ENCODE data around the gene IMPDH2. TPM values are rescaled to one million over a fixed set of nuclear protein-coding genes. Genes with fewer than 3 reads are reported as not detected.

IMPDH2 gene
- 305 and 426 TPM in 2 replicates for total RNA-seq (2014; rRNA removed; shearing (Covaris generic))

GRCh38 chr3:49028673-49029562, at the start of gene IMPDH2:
Gene IMPDH2, minus strand, starts transcription at chr3:49029398. Its CDS starts 48 bp downstream, at chr3:49029350.
- DNase-seq (ENCODE audit: low read depth): peak; percentile 90

- no peak for DNase-seq (ENCODE audit: low read depth)
These were observed 47.4 kb upstream of the IMPDH2 start for GRCh38 chr3:49076646-49077045.

- no peak for DNase-seq (ENCODE audit: low read depth)
These were observed 46.9 kb upstream of the IMPDH2 start for GRCh38 chr3:49076116-49076515.

GRCh38 chr3:49058011-49058410, 28.8 kb upstream of the IMPDH2 start:
- no peak for DNase-seq (ENCODE audit: low read depth)

GRCh38 chr3:49057268-49057667, 28.1 kb upstream of the IMPDH2 start:
- DNase-seq (ENCODE audit: low read depth): no peak

GRCh38 chr3:49054344-49054862, 25.2 kb upstream of the IMPDH2 start:
- no peak for DNase-seq (ENCODE audit: low read depth)

- DNase-seq (ENCODE audit: low read depth): no peak
These were observed 24.3 kb upstream of the IMPDH2 start for GRCh38 chr3:49053543-49053942.

GRCh38 chr3:49035281-49035680, 6.1 kb upstream of the IMPDH2 start:
- no peak for DNase-seq (ENCODE audit: low read depth)

- no peak for DNase-seq (ENCODE audit: low read depth)
These were observed 5.5 kb upstream of the IMPDH2 start for GRCh38 chr3:49034650-49035049.

- DNase-seq (ENCODE audit: low read depth): no peak
These were observed 3.6 kb upstream of the IMPDH2 start for GRCh38 chr3:49032646-49033304.

- DNase-seq (ENCODE audit: low read depth): no peak
These were observed 1.1 kb upstream of the IMPDH2 start for GRCh38 chr3:49030321-49030720.

GRCh38 chr3:49029563-49029884, 326 bp upstream of the IMPDH2 start:
- no peak for DNase-seq (ENCODE audit: low read depth)

GRCh38 chr3:49028298-49028672, 913 bp downstream of the IMPDH2 start:
- no peak for DNase-seq (ENCODE audit: low read depth)

GRCh38 chr3:49027634-49028033, 1.6 kb downstream of the IMPDH2 start:
- DNase-seq (ENCODE audit: low read depth): no peak

- no peak for DNase-seq (ENCODE audit: low read depth)
These were observed 2.7 kb downstream of the IMPDH2 start for GRCh38 chr3:49026536-49026935.

- DNase-seq (ENCODE audit: low read depth): no peak
These were observed 3.2 kb downstream of the IMPDH2 start for GRCh38 chr3:49025793-49026520.

GRCh38 chr3:49025005-49025792, 4.0 kb downstream of the IMPDH2 start:
- peak; percentile 66 for DNase-seq (ENCODE audit: low read depth)

GRCh38 chr3:49024449-49024848, 4.7 kb downstream of the IMPDH2 start:
- DNase-seq (ENCODE audit: low read depth): no peak

- DNase-seq (ENCODE audit: low read depth): no peak
These were observed 5.4 kb downstream of the IMPDH2 start for GRCh38 chr3:49023775-49024174.

GRCh38 chr3:49022688-49023171, 6.5 kb downstream of the IMPDH2 start:
- DNase-seq (ENCODE audit: low read depth): peak; percentile 31

Measured in RPMI7951 (cell line).